ENCODE measurements around the gene PLXNC1.
A peak's percentile ranks its signal among the peaks of the same experiment; 100 is the strongest.

Gene PLXNC1

DNA sequence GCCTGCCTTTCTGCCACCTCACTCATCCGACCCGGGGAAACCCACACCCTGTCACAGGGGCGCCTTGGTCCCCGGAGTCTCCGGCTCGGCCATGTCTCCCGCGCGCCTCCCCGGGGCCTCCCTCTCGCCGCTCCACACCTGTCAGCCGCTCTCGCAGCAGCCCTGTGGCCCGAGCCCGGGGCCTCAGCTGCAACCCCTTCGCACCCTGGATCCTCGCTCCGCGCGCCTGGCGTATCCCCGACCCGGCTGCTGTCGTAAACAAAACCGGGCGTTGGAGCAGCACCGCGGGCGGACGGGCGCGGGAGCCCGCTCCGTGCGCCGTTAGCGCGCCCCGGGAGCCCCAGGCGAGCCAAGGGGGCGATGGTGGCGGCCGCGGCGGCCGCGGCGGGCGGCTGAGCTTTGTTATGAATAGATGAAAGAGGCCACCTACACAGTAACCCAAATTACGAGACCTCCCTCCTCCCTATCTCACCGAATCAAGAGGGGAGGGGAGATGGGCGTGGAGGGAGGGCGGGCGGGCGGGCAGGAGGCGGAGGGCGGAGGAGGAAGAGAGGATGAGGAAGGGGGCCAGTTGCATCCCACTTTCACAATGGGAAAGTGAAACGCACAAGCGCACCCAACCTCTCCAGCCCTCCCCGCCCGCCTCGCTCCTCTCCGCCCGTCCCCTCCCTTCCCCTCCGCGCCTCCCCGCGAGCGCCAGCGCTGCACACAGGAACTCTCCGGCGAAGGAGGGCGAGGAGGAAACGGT, at the start of gene PLXNC1:
PLXNC1 (plus strand) TSS at position 587 of the 748 bp plus-strand sequence. CDS start 395 bp downstream, outside the sequence.
- Histone ChIP-seq H3K36me3 (ENCODE audit: control insufficient read depth in 2 of 2, insufficient read depth in 1 of 2, low read length in 2 of 2) (no peaks in the 10 kb centered on the region), H3K4me3 (ENCODE audit: low read depth, low read length) (peak within 1 kb of the TSS; percentile 55), H3K4me1 (ENCODE audit: control insufficient read depth, insufficient read depth, low read length) (peaks cover 7% of the 10 kb centered on the region; the same call in 1 of the 2 replicates), H3K9me3 (ENCODE audit: control insufficient read depth, insufficient read depth, low read depth, low read length) (no peaks in the 10 kb centered on the region), H3K27ac (ENCODE audit: extremely low read depth, low read depth, low read length) (peak within 1 kb of the TSS; percentile 45; the same call in 1 of the 2 replicates)
- 0 out of 2 replicates have a peak, but pooled peaks have one; percentile 27 for TF ChIP-seq ZBTB6 (tag by site-specific recombination; IDR thresholded peaks at IDR 0.05)
- TF ChIP-seq KLF9 (tag by site-specific recombination; IDR thresholded peaks at IDR 0.05; ENCODE audit: low read depth): peak; percentile 12; the same call in 1 of the 2 replicates
- peak; percentile 23; the same call in 1 of the 2 replicates for TF ChIP-seq SP2 (tag by site-specific recombination; IDR thresholded peaks at IDR 0.05)
- peak; percentile 81 for TF ChIP-seq ZNF398 (tag by site-specific recombination; IDR thresholded peaks at IDR 0.05)
- TF ChIP-seq ZBTB20 (tag by site-specific recombination; IDR thresholded peaks at IDR 0.05): peak; percentile 89
- TF ChIP-seq RBAK (tag by site-specific recombination; IDR thresholded peaks at IDR 0.05): no peak
- peak; percentile 90 for TF ChIP-seq ZBTB8A (tag by site-specific recombination; IDR thresholded peaks at IDR 0.05)
- peak; percentile 40; the same call in 1 of the 2 replicates for TF ChIP-seq SP3 (tag by site-specific recombination; IDR thresholded peaks at IDR 0.05)
- TF ChIP-seq ZNF785 (tag by site-specific recombination; IDR thresholded peaks at IDR 0.05): no peak
- TF ChIP-seq ZIC2 (tag by site-specific recombination; IDR thresholded peaks at IDR 0.05): peak; percentile 37; the same call in 1 of the 2 replicates
- peak; percentile 86 for TF ChIP-seq ZXDB (tag by site-specific recombination; IDR thresholded peaks at IDR 0.05)
- TF ChIP-seq PRDM10 (tag by site-specific recombination; IDR thresholded peaks at IDR 0.05): no peak
- peak; percentile 46; the same call in 1 of the 2 replicates for TF ChIP-seq ZBTB17 (tag by site-specific recombination; IDR thresholded peaks at IDR 0.05)
- TF ChIP-seq ZNF610 (tag by site-specific recombination; IDR thresholded peaks at IDR 0.05; ENCODE audit: borderline replicate concordance): peak; percentile 54; the same call in 1 of the 2 replicates
- TF ChIP-seq ZBTB26 (tag by site-specific recombination; optimal IDR thresholded peaks at IDR 0.05): peak; percentile 85
- peak; percentile 68 for TF ChIP-seq ZNF335 (tag by site-specific recombination; conservative IDR thresholded peaks at IDR 0.05)
- TF ChIP-seq ZEB2 (tag by site-specific recombination; IDR thresholded peaks at IDR 0.05): peak; percentile 41; the same call in 1 of the 2 replicates
- no peak for TF ChIP-seq ZSCAN16 (tag by site-specific recombination; IDR thresholded peaks at IDR 0.05)
- TF ChIP-seq ZNF354C (tag by site-specific recombination; IDR thresholded peaks at IDR 0.05; ENCODE audit: borderline replicate concordance, low read depth): no peak
- TF ChIP-seq ZNF76 (tag by site-specific recombination; IDR thresholded peaks at IDR 0.05; ENCODE audit: borderline replicate concordance, low read depth): 0 out of 2 replicates have a peak, but pooled peaks have one; percentile 24
- 0 out of 2 replicates have a peak, but pooled peaks have one; percentile 36 for TF ChIP-seq ZNF513 (tag by site-specific recombination; IDR thresholded peaks at IDR 0.05)
- peak; percentile 41; the same call in 1 of the 2 replicates for TF ChIP-seq ZBTB48 (tag by site-specific recombination; IDR thresholded peaks at IDR 0.05)
- peak; percentile 32; the same call in 1 of the 2 replicates for TF ChIP-seq PRDM1 (tag by site-specific recombination; IDR thresholded peaks at IDR 0.05)
- peak; percentile 35; the same call in 1 of the 2 replicates for TF ChIP-seq GLIS1 (tag by site-specific recombination; IDR thresholded peaks at IDR 0.05)
- peak; percentile 58; the same call in 1 of the 2 replicates for TF ChIP-seq ZNF366 (tag by site-specific recombination; conservative IDR thresholded peaks at IDR 0.05)
- TF ChIP-seq ZNF132 (tag by site-specific recombination; IDR thresholded peaks at IDR 0.05; ENCODE audit: borderline replicate concordance): no peak
- TF ChIP-seq GLIS2 (tag by site-specific recombination; IDR thresholded peaks at IDR 0.05): peak; percentile 11; the same call in 1 of the 2 replicates
- POLR2A ChIA-PET: interaction anchor here (0.6 kb wide), 1 partner anchor 1248 kb away, joined by 3 read pairs; no protein-coding TSS in a partner anchor
- CTCF ChIA-PET: interaction anchor here (0.6 to 1.9 kb wide), 2 partner anchors 14 to 383 kb away, joined by 3 to 6 read pairs; no protein-coding TSS in a partner anchor

All from HEK293 (cell line).